Ishikawa (cell line): ENCODE results near the gene GNL1.

Experiments used
- CEBPB ChIP-seq: IDR thresholded peaks from 2 replicates; pipeline ENCODE4 v1.6.1; 2012
- CREB1 ChIP-seq: IDR thresholded peaks from 2 replicates; pipeline ENCODE4 v1.6.1; 2012; ENCODE audit warnings: low read depth
- EGR1 ChIP-seq: IDR thresholded peaks from 2 replicates; pipeline ENCODE4 v1.6.1; 2012
- EP300 ChIP-seq: IDR thresholded peaks from 2 replicates; pipeline ENCODE4 v1.6.1; 2012; ENCODE audit warnings: borderline replicate concordance
- FOXM1 ChIP-seq: IDR thresholded peaks from 2 replicates; pipeline ENCODE4 v1.6.1; 2012; ENCODE audit warnings: low read depth, borderline replicate concordance
- NFIC ChIP-seq: IDR thresholded peaks from 2 replicates; pipeline ENCODE4 v1.6.1; 2012
- RAD21 ChIP-seq: IDR thresholded peaks from 2 replicates; pipeline ENCODE4 v1.6.1; 2012; ENCODE audit warnings: low read depth
- REST ChIP-seq: IDR thresholded peaks from 2 replicates; pipeline ENCODE4 v1.6.1; 2012; ENCODE audit warnings: low read depth, mild to moderate bottlenecking
- TAF1 ChIP-seq: IDR thresholded peaks from 2 replicates; pipeline ENCODE4 v1.6.1; 2012; ENCODE audit warnings: low read depth, mild to moderate bottlenecking
- TCF12 ChIP-seq: IDR thresholded peaks from 2 replicates; pipeline ENCODE4 v1.6.1; 2012; ENCODE audit warnings: low read depth
- TEAD4 ChIP-seq: IDR thresholded peaks from 2 replicates; pipeline ENCODE4 v1.6.1; 2012
- YY1 ChIP-seq: IDR thresholded peaks from 2 replicates; pipeline ENCODE4 v1.6.1; 2012; ENCODE audit warnings: low read depth
- ZBTB7A ChIP-seq: IDR thresholded peaks from 2 replicates; pipeline ENCODE4 v1.6.1; 2012; ENCODE audit warnings: low read depth
- TF ChIP-seq, protein P1 (sequence below): IDR thresholded peaks from 2 replicates; pipeline ENCODE4 v1.6.1; 2012
- TF ChIP-seq, protein P2 (sequence below): IDR thresholded peaks from 2 replicates; pipeline ENCODE4 v1.6.1; 2012

GNL1 gene

DNA sequence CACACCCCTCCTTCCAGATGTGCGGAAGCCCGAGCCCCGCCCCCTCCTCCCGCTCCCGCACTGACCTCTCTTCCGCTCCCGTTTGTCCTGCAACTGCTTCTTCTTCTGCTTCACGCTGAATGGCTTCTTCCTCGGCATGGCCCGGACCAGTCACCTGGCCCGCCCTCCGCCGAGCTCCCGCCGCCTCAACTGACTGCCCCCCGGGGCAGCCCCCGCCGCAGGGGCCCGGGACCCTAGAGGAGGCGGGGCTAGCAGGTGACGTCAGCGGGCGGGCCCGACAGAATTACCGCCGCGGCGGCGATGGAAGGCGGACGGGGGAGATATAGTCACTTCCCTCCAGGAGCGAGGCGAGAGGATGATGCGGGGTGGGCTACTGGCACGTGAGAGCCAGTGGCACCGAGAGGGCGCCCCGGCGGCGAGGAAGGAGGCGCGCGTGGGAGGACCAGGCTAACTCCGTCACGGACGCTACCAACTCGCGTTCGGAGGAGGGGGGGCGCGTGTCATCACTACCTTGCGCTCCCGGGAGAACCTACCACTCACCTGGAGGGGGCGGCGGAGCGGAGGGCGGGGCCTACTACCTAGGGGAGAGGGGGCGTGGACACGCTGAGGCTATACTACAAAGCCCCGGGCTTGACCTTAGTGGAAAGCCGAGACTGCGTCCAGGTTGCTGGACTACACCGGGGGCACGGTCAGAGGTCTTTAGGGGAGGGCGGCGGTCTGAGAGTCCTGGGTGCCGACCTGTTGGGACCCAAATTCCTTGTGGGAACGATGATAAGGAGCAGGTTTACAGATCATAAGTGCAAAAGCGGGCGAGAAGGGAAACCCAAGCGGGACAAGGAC lies at the start of gene GNL1:
TSS of gene GNL1 (minus strand) at position 424 of the 840 bp plus-strand sequence. CDS start at position 138, 286 bp downstream.
- TF ChIP-seq TEAD4 = 0 out of 2 replicates have a peak, but pooled peaks have one; percentile 24
- TF ChIP-seq NFIC = 0 out of 2 replicates have a peak, but pooled peaks have one; percentile 6
- peak; percentile 95 for TF ChIP-seq EGR1
- no peak for TF ChIP-seq CEBPB
- TF ChIP-seq, protein P1, sequence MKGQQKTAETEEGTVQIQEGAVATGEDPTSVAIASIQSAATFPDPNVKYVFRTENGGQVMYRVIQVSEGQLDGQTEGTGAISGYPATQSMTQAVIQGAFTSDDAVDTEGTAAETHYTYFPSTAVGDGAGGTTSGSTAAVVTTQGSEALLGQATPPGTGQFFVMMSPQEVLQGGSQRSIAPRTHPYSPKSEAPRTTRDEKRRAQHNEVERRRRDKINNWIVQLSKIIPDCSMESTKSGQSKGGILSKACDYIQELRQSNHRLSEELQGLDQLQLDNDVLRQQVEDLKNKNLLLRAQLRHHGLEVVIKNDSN = 0 out of 2 replicates have a peak, but pooled peaks have one; percentile 41
- TF ChIP-seq, protein P2, sequence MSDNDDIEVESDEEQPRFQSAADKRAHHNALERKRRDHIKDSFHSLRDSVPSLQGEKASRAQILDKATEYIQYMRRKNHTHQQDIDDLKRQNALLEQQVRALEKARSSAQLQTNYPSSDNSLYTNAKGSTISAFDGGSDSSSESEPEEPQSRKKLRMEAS = peak; percentile 86
- TF ChIP-seq TCF12 = no peak
- peak; percentile 94 for TF ChIP-seq ZBTB7A
- TF ChIP-seq EP300 = peak; percentile 60; the same call in 1 of the 2 replicates
- TF ChIP-seq YY1 = no peak
- TF ChIP-seq TAF1 = peak; percentile 25; the same call in 1 of the 2 replicates
- no peak for TF ChIP-seq REST
- TF ChIP-seq RAD21 = no peak
- TF ChIP-seq CREB1 = peak; percentile 82
- no peak for TF ChIP-seq FOXM1

- TF ChIP-seq TEAD4 (no peak), RAD21 (no peak), CREB1 (no peak)
- TF ChIP-seq, protein P1 = no peak
Observed at GRCh38 chr6:30603961-30604360, 47.7 kb upstream of the GNL1 start.

GRCh38 chr6:30601815-30602641 lies 45.7 kb upstream of the GNL1 start:
- TF ChIP-seq TCF12 (no peak), YY1 (no peak), TEAD4 (no peak)

DNA sequence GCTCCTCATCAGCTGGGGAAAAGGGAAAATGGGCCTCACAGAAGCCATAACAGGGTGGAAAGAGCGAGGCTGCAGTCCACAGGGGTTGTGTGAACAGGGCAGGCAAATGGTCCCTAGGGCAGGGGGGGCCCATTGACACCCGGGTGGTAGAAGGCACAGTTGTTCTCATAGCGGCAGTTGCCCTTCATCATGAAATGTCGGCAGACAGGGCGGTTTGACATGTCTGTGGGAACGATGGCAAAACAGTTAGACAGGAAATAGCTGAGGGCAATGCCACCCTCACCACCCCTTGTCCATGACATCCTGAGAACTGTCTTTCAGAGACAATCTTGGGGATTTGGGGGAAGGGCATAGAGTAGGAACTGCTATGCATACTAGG lies 45.1 kb upstream of the GNL1 start:
- TF ChIP-seq RAD21 (no peak), YY1 (no peak), REST (no peak)
- TF ChIP-seq, protein P1 = no peak

DNA sequence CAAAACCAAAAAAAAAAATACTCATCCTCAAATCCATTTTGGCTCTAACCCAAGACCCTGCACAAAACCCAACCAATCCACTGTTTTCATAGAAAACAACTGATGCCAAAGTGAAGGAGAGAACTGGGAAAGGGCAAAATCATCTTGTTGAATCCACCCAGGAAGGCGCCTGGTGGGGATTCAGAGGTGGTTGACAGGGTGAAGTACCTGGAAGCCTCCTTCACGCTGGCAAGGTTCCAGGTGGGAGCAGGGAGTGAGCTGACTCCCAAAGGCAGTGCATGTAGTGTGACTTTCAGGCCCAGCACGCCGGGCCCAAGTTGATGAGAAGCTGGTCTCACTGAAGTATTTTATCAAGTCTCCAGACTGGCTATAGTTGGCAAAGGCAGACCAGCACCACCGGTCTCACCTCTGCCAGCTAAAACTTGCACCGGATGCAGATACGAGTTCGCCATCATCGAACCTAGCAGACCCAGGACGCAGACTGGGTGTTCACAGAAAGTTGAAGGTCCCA lies 44.2 kb upstream of the GNL1 start:
- no peak for TF ChIP-seq TAF1
- peak; percentile 47; the same call in 1 of the 2 replicates for TF ChIP-seq NFIC
- no peak for TF ChIP-seq REST
- TF ChIP-seq FOXM1 = no peak
- TF ChIP-seq TEAD4 = no peak
- TF ChIP-seq CREB1 = no peak
